Endothelial cell (in vitro differentiated cells): ENCODE measurements around the gene NPRL2. TPM values are rescaled to one million over a fixed set of nuclear protein-coding genes. Genes with fewer than 3 reads are reported as not detected.
A peak's percentile ranks its signal among the peaks of the same experiment; 100 is the strongest.

Source experiments
- DNase-seq: peaks from one replicate; pipeline ENCODE4 v3.0.0; 2021; ENCODE audit warnings: low spot score
- H3K27ac Mint-ChIP-seq: one replicate; pipeline ENCODE4 v1.8.0; 2021; ENCODE audit warnings: mixed read lengths, inconsistent platforms; ENCODE audit not compliant: unreplicated experiment
- H3K27me3 Mint-ChIP-seq: one replicate; pipeline ENCODE4 v1.8.0; 2021; ENCODE audit warnings: mild to moderate bottlenecking, moderate library complexity, mixed read lengths, inconsistent platforms; ENCODE audit not compliant: unreplicated experiment
- H3K36me3 Mint-ChIP-seq: one replicate; pipeline ENCODE4 v1.8.0; 2021; ENCODE audit warnings: mild to moderate bottlenecking, low read depth, mixed read lengths, inconsistent platforms; ENCODE audit not compliant: unreplicated experiment
- H3K4me1 Mint-ChIP-seq: one replicate; pipeline ENCODE4 v1.8.0; 2021; ENCODE audit warnings: mild to moderate bottlenecking, mixed read lengths, inconsistent platforms; ENCODE audit not compliant: unreplicated experiment
- H3K4me3 Mint-ChIP-seq: one replicate; pipeline ENCODE4 v1.8.0; 2021; ENCODE audit warnings: mild to moderate bottlenecking, mixed read lengths, inconsistent platforms; ENCODE audit not compliant: unreplicated experiment
- H3K9me3 Mint-ChIP-seq: one replicate; pipeline ENCODE4 v1.8.0; 2021; ENCODE audit warnings: mixed read lengths, inconsistent platforms; ENCODE audit not compliant: unreplicated experiment
- CTCF ChIP-seq: fragments of 200-600 bp; sonication (generic); IDR thresholded peaks from one replicate; pipeline ENCODE4 v1.5.0; 2021; ENCODE audit warnings: antibody characterized with exemption; ENCODE audit not compliant: unreplicated experiment
- total RNA-seq: library from RNA; stranded (reverse); fragmentation: NEBNext Ultra II Directional; extraction: Animal tissue kit (Norgen Biotek cat#: 25700); gene quantifications from one replicate; pipeline ENCODE4 v1.2.1, GENCODE V29; 2021; ENCODE audit not compliant: unreplicated experiment

The NPRL2 gene
- total RNA-seq, 1 donor from 2014 or later, result 18.0 TPM

- Mint-ChIP-seq H3K27ac (no peak within 1 kb of the TSS), H3K27me3 (peaks cover 27% of the 10 kb centered on the region), H3K36me3 (peaks cover 10% of the 10 kb centered on the region), H3K4me1 (peaks cover 26% of the 10 kb centered on the region), H3K9me3 (no peaks in the 10 kb centered on the region), H3K4me3 (peak within 1 kb of the TSS; percentile 76)
- no peak for TF ChIP-seq CTCF
- DNase-seq, result no peak
Observed at GRCh38 chr3:50340448-50341329, 9.9 kb downstream of the NPRL2 start, which contains the start of gene RASSF1. RASSF1 (minus strand) TSS chr3:50340836; CDS start chr3:50340805, 31 bp downstream.

GRCh38 chr3:50340147-50340447 is 10.5 kb downstream of the NPRL2 start:
- Mint-ChIP-seq H3K4me3 (peak overlapping the region; percentile 76), H3K36me3 (peaks cover 10% of the 10 kb centered on the region), H3K27me3 (peaks cover 27% of the 10 kb centered on the region), H3K9me3 (no peaks in the 10 kb centered on the region), H3K4me1 (peaks cover 26% of the 10 kb centered on the region), H3K27ac (no peak overlapping the region)
- no peak for DNase-seq
- TF ChIP-seq CTCF, result no peak

GRCh38 chr3:50339485-50340146 is 11.0 kb downstream of the NPRL2 start:
- H3K9me3 Mint-ChIP-seq, result no peaks in the 10 kb centered on the region
- H3K27me3 Mint-ChIP-seq, result peaks cover 31% of the 10 kb centered on the region
- H3K4me3 Mint-ChIP-seq, result peak overlapping the region; percentile 76
- no peak for DNase-seq
- peaks cover 27% of the 10 kb centered on the region for H3K4me1 Mint-ChIP-seq
- H3K27ac Mint-ChIP-seq, result no peak overlapping the region
- TF ChIP-seq CTCF, result no peak
- peaks cover 10% of the 10 kb centered on the region for H3K36me3 Mint-ChIP-seq

GRCh38 chr3:50338965-50339364 is 11.6 kb downstream of the NPRL2 start:
- no peak for DNase-seq
- Mint-ChIP-seq H3K4me3 (peak overlapping the region; percentile 79), H3K27ac (peak overlapping the region; percentile 13), H3K9me3 (no peaks in the 10 kb centered on the region), H3K36me3 (peaks cover 10% of the 10 kb centered on the region), H3K4me1 (peaks cover 34% of the 10 kb centered on the region), H3K27me3 (peaks cover 31% of the 10 kb centered on the region)
- TF ChIP-seq CTCF, result no peak
